AG10803 (cell line): ENCODE data around the gene SLC17A5.
"Not testable (repeated sequence)": the region's sequence is repeated elsewhere in the genome, so short reads cannot be mapped to it uniquely, and the experiment has no call there.

Experiments
- DNase-seq: peaks from one replicate; pipeline ENCODE4 v3.0.0; 2010; ENCODE audit warnings: low read depth
- H3K4me3 ChIP-seq: 2 replicates; pipeline ENCODE4 v1.5.1; 2011; ENCODE audit warnings: mild to moderate bottlenecking, low read length, control low read depth
- CTCF ChIP-seq: conservative IDR thresholded peaks from 2 replicates; pipeline ENCODE4 v1.5.1; 2011; ENCODE audit warnings: mild to moderate bottlenecking, low read length, control low read depth, inconsistent platforms

Gene SLC17A5

GRCh38 chr6:73579389-73579788 lies 74.4 kb downstream of the SLC17A5 start:
- TF ChIP-seq CTCF, result no peak
- no peak for DNase-seq
- H3K4me3 ChIP-seq, result peak overlapping the region; percentile 17; the same call in 1 of the 2 replicates

- no peak for TF ChIP-seq CTCF
- H3K4me3 ChIP-seq, result no peak overlapping the region
- DNase-seq, result no peak
Measured at GRCh38 chr6:73577676-73578075, 76.1 kb downstream of the SLC17A5 start.

GRCh38 chr6:73572531-73572930 lies 81.3 kb downstream of the SLC17A5 start:
- not testable (repeated sequence) for H3K4me3 ChIP-seq, DNase-seq

GRCh38 chr6:73571218-73572181 lies 82.3 kb downstream of the SLC17A5 start:
- not testable (repeated sequence) for H3K4me3 ChIP-seq, DNase-seq

GRCh38 chr6:73569121-73569520 lies 84.7 kb downstream of the SLC17A5 start:
- no peak overlapping the region for H3K4me3 ChIP-seq
- TF ChIP-seq CTCF, result no peak

GRCh38 chr6:73566954-73567591 lies 86.7 kb downstream of the SLC17A5 start:
- no peak overlapping the region for H3K4me3 ChIP-seq
- peak; percentile 84 for DNase-seq
- TF ChIP-seq CTCF, result no peak

More at GRCh38 chr6:73569121-73569520, 84.7 kb downstream of the SLC17A5 start:
- no peak for DNase-seq

GRCh38 chr6:73566486-73566871 lies 87.3 kb downstream of the SLC17A5 start:
- H3K4me3 ChIP-seq, DNase-seq: not testable (repeated sequence)

GRCh38 chr6:73565767-73566485 lies 87.9 kb downstream of the SLC17A5 start:
- DNase-seq, result peak; percentile 64

More at GRCh38 chr6:73565767-73566485, 87.9 kb downstream of the SLC17A5 start:
- no peak overlapping the region for H3K4me3 ChIP-seq
- TF ChIP-seq CTCF, result no peak
